ENCODE data around the gene CDH23.

- TF ChIP-seq CTCF (IDR thresholded peaks at IDR 0.05) (no peak), POLR2A (IDR thresholded peaks at IDR 0.05) (no peak)
Measured at GRCh38 chr10:71359364-71360046, 37.2 kb upstream of the CDH23 start.
